ENCODE data around the gene URI1. TPM values are rescaled to one million over a fixed set of nuclear protein-coding genes. Genes with fewer than 3 reads are reported as not detected.
"Not testable (repeated sequence)": the region's sequence is repeated elsewhere in the genome, so short reads cannot be mapped to it uniquely, and the experiment has no call there.

Gene URI1
- total RNA-seq, 1 experiment from 2014 or later, result 95.5 TPM

- no peak overlapping the region for H3K4me3 ChIP-seq
- no peaks in the 10 kb centered on the region for H3K27me3 ChIP-seq
- peaks cover 2% of the 10 kb centered on the region; the same call in 1 of the 2 replicates for H3K9me3 ChIP-seq
- DNase-seq, result no peak
- peaks cover 21% of the 10 kb centered on the region for H3K36me3 ChIP-seq
Measured at GRCh38 chr19:29961311-29961710, 19.3 kb downstream of the URI1 start.

- no peak for DNase-seq
- no peaks in the 10 kb centered on the region for H3K27me3 ChIP-seq
- peaks cover 2% of the 10 kb centered on the region; the same call in 1 of the 2 replicates for H3K9me3 ChIP-seq
- H3K36me3 ChIP-seq, result peaks cover 12% of the 10 kb centered on the region
- no peak overlapping the region for H3K4me3 ChIP-seq
Measured at GRCh38 chr19:29962793-29963192, 20.8 kb downstream of the URI1 start.

GRCh38 chr19:29963576-29963975 lies 21.5 kb downstream of the URI1 start:
- H3K9me3 ChIP-seq, result no peaks in the 10 kb centered on the region; the same call in 1 of the 2 replicates
- no peak for DNase-seq
- H3K36me3 ChIP-seq, result peaks cover 6% of the 10 kb centered on the region; the same call in 1 of the 2 replicates
- no peak overlapping the region for H3K4me3 ChIP-seq
- no peaks in the 10 kb centered on the region for H3K27me3 ChIP-seq

GRCh38 chr19:29964171-29964570 lies 22.1 kb downstream of the URI1 start:
- Histone ChIP-seq H3K4me3 (no peak overlapping the region), H3K9me3 (no peaks in the 10 kb centered on the region; the same call in 1 of the 2 replicates), H3K36me3 (peaks cover 5% of the 10 kb centered on the region; the same call in 1 of the 2 replicates), H3K27me3 (no peaks in the 10 kb centered on the region)
- no peak for DNase-seq

- Histone ChIP-seq H3K9me3 (no peaks in the 10 kb centered on the region), H3K4me3 (0 out of 2 replicates have a peak overlapping the region, but pooled peaks have one; percentile 1), H3K27me3 (no peaks in the 10 kb centered on the region), H3K36me3 (peaks cover 2% of the 10 kb centered on the region; the same call in 1 of the 2 replicates)
- DNase-seq, result peak; percentile 45
Measured at GRCh38 chr19:29965492-29965891, 23.5 kb downstream of the URI1 start.

GRCh38 chr19:29966142-29966541 lies 24.1 kb downstream of the URI1 start:
- not testable (repeated sequence) for H3K36me3 ChIP-seq, H3K9me3 ChIP-seq, H3K27me3 ChIP-seq, DNase-seq, H3K4me3 ChIP-seq

GRCh38 chr19:29966588-29967249 lies 24.7 kb downstream of the URI1 start:
- no peak for DNase-seq
- Histone ChIP-seq H3K9me3 (no peaks in the 10 kb centered on the region), H3K4me3 (no peak overlapping the region), H3K36me3 (peaks cover 2% of the 10 kb centered on the region; the same call in 1 of the 2 replicates), H3K27me3 (no peaks in the 10 kb centered on the region)

- peak; percentile 39 for DNase-seq
- Histone ChIP-seq H3K4me3 (no peak overlapping the region), H3K9me3 (no peaks in the 10 kb centered on the region), H3K27me3 (no peaks in the 10 kb centered on the region), H3K36me3 (peaks cover 2% of the 10 kb centered on the region; the same call in 1 of the 2 replicates)
Measured at GRCh38 chr19:29967623-29968022, 25.6 kb downstream of the URI1 start.

- Histone ChIP-seq H3K4me3 (no peak overlapping the region), H3K9me3 (no peaks in the 10 kb centered on the region), H3K27me3 (no peaks in the 10 kb centered on the region), H3K36me3 (peaks cover 2% of the 10 kb centered on the region; the same call in 1 of the 2 replicates)
- DNase-seq, result no peak
Measured at GRCh38 chr19:29969891-29970290, 27.9 kb downstream of the URI1 start.

- Histone ChIP-seq H3K9me3 (no peaks in the 10 kb centered on the region), H3K27me3 (no peaks in the 10 kb centered on the region), H3K4me3 (no peak overlapping the region), H3K36me3 (peaks cover 2% of the 10 kb centered on the region; the same call in 1 of the 2 replicates)
- DNase-seq, result no peak
Measured at GRCh38 chr19:29971002-29971401, 29.0 kb downstream of the URI1 start.

- DNase-seq, result no peak
- H3K27me3 ChIP-seq, result no peaks in the 10 kb centered on the region
- H3K36me3 ChIP-seq, result peaks cover 2% of the 10 kb centered on the region; the same call in 1 of the 2 replicates
- no peak overlapping the region for H3K4me3 ChIP-seq
- H3K9me3 ChIP-seq, result no peaks in the 10 kb centered on the region
Measured at GRCh38 chr19:29971648-29972047, 29.6 kb downstream of the URI1 start.

GRCh38 chr19:29974701-29975100 lies 32.7 kb downstream of the URI1 start:
- Histone ChIP-seq H3K36me3 (no peaks in the 10 kb centered on the region; the same call in 1 of the 2 replicates), H3K27me3 (no peaks in the 10 kb centered on the region), H3K4me3 (no peak overlapping the region), H3K9me3 (no peaks in the 10 kb centered on the region)
- DNase-seq, result no peak

GRCh38 chr19:29976151-29976943 lies 34.3 kb downstream of the URI1 start:
- no peak for DNase-seq
- no peaks in the 10 kb centered on the region for H3K27me3 ChIP-seq
- no peak overlapping the region for H3K4me3 ChIP-seq
- no peaks in the 10 kb centered on the region; the same call in 1 of the 2 replicates for H3K36me3 ChIP-seq
- H3K9me3 ChIP-seq, result no peaks in the 10 kb centered on the region

GRCh38 chr19:29978080-29978479 lies 36.0 kb downstream of the URI1 start:
- no peaks in the 10 kb centered on the region for H3K27me3 ChIP-seq
- DNase-seq, result no peak
- no peaks in the 10 kb centered on the region; the same call in 1 of the 2 replicates for H3K36me3 ChIP-seq
- no peaks in the 10 kb centered on the region for H3K9me3 ChIP-seq
- no peak overlapping the region for H3K4me3 ChIP-seq

- DNase-seq, result no peak
- peaks cover 39% of the 10 kb centered on the region for H3K36me3 ChIP-seq
- H3K4me3 ChIP-seq, result no peak overlapping the region
- H3K9me3 ChIP-seq, result no peaks in the 10 kb centered on the region; the same call in 1 of the 2 replicates
- H3K27me3 ChIP-seq, result no peaks in the 10 kb centered on the region
Measured at GRCh38 chr19:29983568-29983967, 41.5 kb downstream of the URI1 start.

GRCh38 chr19:29985196-29985595 lies 43.2 kb downstream of the URI1 start:
- Histone ChIP-seq H3K27me3 (no peaks in the 10 kb centered on the region), H3K36me3 (peaks cover 54% of the 10 kb centered on the region), H3K4me3 (no peak overlapping the region), H3K9me3 (no peaks in the 10 kb centered on the region; the same call in 1 of the 2 replicates)
- no peak for DNase-seq

GRCh38 chr19:29988351-29988750 lies 46.3 kb downstream of the URI1 start:
- Histone ChIP-seq H3K27me3 (no peaks in the 10 kb centered on the region), H3K36me3 (peaks cover 85% of the 10 kb centered on the region), H3K9me3 (peaks cover 16% of the 10 kb centered on the region), H3K4me3 (no peak overlapping the region)
- DNase-seq, result no peak

Measured in MG63 (cell line).